ENCODE results near the gene PNLIPRP2. TPM values are rescaled to one million over a fixed set of nuclear protein-coding genes. Genes with fewer than 3 reads are reported as not detected.

Gene PNLIPRP2
- polyA plus RNA-seq, 1 donor (not counting 4 experiments of a cell fraction or from before 2014, with no cell fraction given) = not detected

DNA sequence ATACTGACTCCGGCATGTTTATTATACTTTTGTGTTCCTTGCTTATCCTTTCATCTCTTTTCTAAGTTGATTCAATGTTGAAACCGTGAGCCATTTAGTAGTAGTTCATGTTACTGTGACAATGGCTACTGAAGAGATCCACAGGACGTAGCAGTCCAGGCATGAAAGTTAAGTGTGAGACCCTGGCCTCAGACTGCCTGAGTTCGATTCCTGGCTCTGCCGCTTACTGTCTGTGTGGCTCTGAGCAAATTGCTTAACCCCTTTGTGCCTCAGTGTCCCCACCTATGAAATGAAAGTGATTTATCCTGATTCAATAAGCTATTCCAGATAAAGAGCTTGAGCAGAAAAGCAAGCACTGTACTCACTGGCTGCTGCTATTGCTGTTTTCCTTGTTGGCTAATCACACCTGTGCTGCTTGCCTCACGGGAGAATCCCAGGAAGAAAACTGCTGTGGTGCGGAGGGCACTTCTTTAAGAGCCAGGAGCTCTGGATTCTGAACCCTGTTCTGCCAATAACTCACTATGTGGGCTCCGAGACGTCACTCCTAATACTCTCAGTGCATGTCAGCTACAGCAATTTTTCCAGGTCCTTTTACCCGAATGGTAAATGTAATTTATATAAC lies 38.4 kb downstream of the PNLIPRP2 start:
- no peaks in the 10 kb centered on the region for H3K79me2 ChIP-seq (ENCODE audit: control insufficient read depth, insufficient read depth, low read length)
- dilution Hi-C loops (cut with MboI; ENCODE audit: extremely low pct_ligation_motif_present, low sequenced_read_pairs) = no loop called here
- no peak overlapping the region for H3K27ac ChIP-seq (ENCODE audit: control insufficient read depth, insufficient read depth, low read length)
- H2AFZ ChIP-seq (ENCODE audit: control insufficient read depth, low read length) = no peak overlapping the region
- no peak for FAIRE-seq
- no peaks in the 10 kb centered on the region for H4K20me1 ChIP-seq (ENCODE audit: control insufficient read depth, extremely low read depth, insufficient read depth, low read length)
- no peaks in the 10 kb centered on the region for H3K36me3 ChIP-seq (ENCODE audit: control insufficient read depth in 2 of 2, extremely low read depth in 1 of 2, insufficient read depth in 2 of 2, low read length in 2 of 2)
- H3K27me3 ChIP-seq (ENCODE audit: control insufficient read depth, extremely low read depth, insufficient read depth, low read length) = no peaks in the 10 kb centered on the region
- H3K9ac ChIP-seq (ENCODE audit: control insufficient read depth, extremely low read depth, insufficient read depth, low read length) = no peak overlapping the region
- no peak overlapping the region for H3K4me3 ChIP-seq (ENCODE audit: control insufficient read depth in 2 of 3, extremely low read depth in 1 of 3, insufficient read depth in 2 of 3, low read depth in 1 of 3, low read length in 3 of 3)
- no peaks in the 10 kb centered on the region for H3K4me1 ChIP-seq (ENCODE audit: control insufficient read depth, extremely low read depth, insufficient read depth, low read length)
- no peaks in the 10 kb centered on the region for H3K9me3 ChIP-seq (ENCODE audit: control insufficient read depth, low read depth, low read length)
- H3K9me1 ChIP-seq (ENCODE audit: control insufficient read depth, extremely low read depth, insufficient read depth, low read length) = no peaks in the 10 kb centered on the region
- TF ChIP-seq, protein P1, sequence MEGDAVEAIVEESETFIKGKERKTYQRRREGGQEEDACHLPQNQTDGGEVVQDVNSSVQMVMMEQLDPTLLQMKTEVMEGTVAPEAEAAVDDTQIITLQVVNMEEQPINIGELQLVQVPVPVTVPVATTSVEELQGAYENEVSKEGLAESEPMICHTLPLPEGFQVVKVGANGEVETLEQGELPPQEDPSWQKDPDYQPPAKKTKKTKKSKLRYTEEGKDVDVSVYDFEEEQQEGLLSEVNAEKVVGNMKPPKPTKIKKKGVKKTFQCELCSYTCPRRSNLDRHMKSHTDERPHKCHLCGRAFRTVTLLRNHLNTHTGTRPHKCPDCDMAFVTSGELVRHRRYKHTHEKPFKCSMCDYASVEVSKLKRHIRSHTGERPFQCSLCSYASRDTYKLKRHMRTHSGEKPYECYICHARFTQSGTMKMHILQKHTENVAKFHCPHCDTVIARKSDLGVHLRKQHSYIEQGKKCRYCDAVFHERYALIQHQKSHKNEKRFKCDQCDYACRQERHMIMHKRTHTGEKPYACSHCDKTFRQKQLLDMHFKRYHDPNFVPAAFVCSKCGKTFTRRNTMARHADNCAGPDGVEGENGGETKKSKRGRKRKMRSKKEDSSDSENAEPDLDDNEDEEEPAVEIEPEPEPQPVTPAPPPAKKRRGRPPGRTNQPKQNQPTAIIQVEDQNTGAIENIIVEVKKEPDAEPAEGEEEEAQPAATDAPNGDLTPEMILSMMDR (optimal IDR thresholded peaks at IDR 0.05 in 1 of 3, IDR thresholded peaks at IDR 0.05 in 1 of 3, conservative IDR thresholded peaks at IDR 0.05 in 1 of 3; ENCODE audit: extremely low read depth in 1 of 3, insufficient read depth in 2 of 3, low read length in 3 of 3) = no peak
- TF ChIP-seq EZH2 (IDR thresholded peaks at IDR 0.05; ENCODE audit: low read length) = no peak
- no peak overlapping the region for H3K4me2 ChIP-seq (ENCODE audit: control insufficient read depth, extremely low read depth, insufficient read depth, low read depth, low read length)
- DNase-seq (ENCODE audit: low read depth, low spot score) = no peak

DNA sequence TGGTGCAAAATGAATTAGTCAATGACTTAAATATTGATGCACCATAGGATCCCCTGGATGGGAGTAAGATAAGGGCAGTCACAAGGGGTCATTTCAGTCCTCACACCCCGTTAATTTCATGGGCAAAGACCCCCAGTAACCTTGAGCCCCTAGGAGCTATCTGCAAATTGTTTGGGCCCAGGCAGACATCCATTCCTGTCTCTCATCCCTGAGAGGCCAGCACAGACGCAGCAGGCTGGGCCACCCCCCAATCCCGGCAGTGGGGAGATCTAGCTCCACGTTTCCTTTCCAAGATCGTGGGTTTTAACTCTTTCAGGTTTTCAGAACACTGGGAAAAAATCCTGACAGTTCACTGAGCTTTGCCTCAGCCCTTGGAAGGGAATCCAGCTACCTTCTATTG lies 40.1 kb downstream of the PNLIPRP2 start:
- DNase-seq (ENCODE audit: low read depth, low spot score) (no peak), FAIRE-seq (no peak)
- no peaks in the 10 kb centered on the region for H4K20me1 ChIP-seq (ENCODE audit: control insufficient read depth, extremely low read depth, insufficient read depth, low read length)
- dilution Hi-C loops (cut with MboI; ENCODE audit: extremely low pct_ligation_motif_present, low sequenced_read_pairs) = no loop called here
- H3K4me2 ChIP-seq (ENCODE audit: control insufficient read depth, extremely low read depth, insufficient read depth, low read depth, low read length) = no peak overlapping the region
- TF ChIP-seq EZH2 (IDR thresholded peaks at IDR 0.05; ENCODE audit: low read length) = no peak
- TF ChIP-seq, protein P1 (optimal IDR thresholded peaks at IDR 0.05 in 1 of 3, IDR thresholded peaks at IDR 0.05 in 1 of 3, conservative IDR thresholded peaks at IDR 0.05 in 1 of 3; ENCODE audit: extremely low read depth in 1 of 3, insufficient read depth in 2 of 3, low read length in 3 of 3) = no peak
- no peaks in the 10 kb centered on the region for H3K9me3 ChIP-seq (ENCODE audit: control insufficient read depth, low read depth, low read length)
- no peaks in the 10 kb centered on the region for H3K27me3 ChIP-seq (ENCODE audit: control insufficient read depth, extremely low read depth, insufficient read depth, low read length)
- H3K27ac ChIP-seq (ENCODE audit: control insufficient read depth, insufficient read depth, low read length) = no peak overlapping the region
- H3K79me2 ChIP-seq (ENCODE audit: control insufficient read depth, insufficient read depth, low read length) = no peaks in the 10 kb centered on the region
- no peaks in the 10 kb centered on the region for H3K36me3 ChIP-seq (ENCODE audit: control insufficient read depth in 2 of 2, extremely low read depth in 1 of 2, insufficient read depth in 2 of 2, low read length in 2 of 2)
- no peaks in the 10 kb centered on the region for H3K9me1 ChIP-seq (ENCODE audit: control insufficient read depth, extremely low read depth, insufficient read depth, low read length)
- H2AFZ ChIP-seq (ENCODE audit: control insufficient read depth, low read length) = no peak overlapping the region
- H3K9ac ChIP-seq (ENCODE audit: control insufficient read depth, extremely low read depth, insufficient read depth, low read length) = no peak overlapping the region
- no peaks in the 10 kb centered on the region for H3K4me1 ChIP-seq (ENCODE audit: control insufficient read depth, extremely low read depth, insufficient read depth, low read length)
- H3K4me3 ChIP-seq (ENCODE audit: control insufficient read depth in 2 of 3, extremely low read depth in 1 of 3, insufficient read depth in 2 of 3, low read depth in 1 of 3, low read length in 3 of 3) = no peak overlapping the region
